ENCODE data around the gene UBQLNL.

- no peak for TF ChIP-seq CTCF (IDR thresholded peaks at IDR 0.05 in 8 of 11, conservative IDR thresholded peaks at IDR 0.05 in 3 of 11)
- no peak for TF ChIP-seq POLR2AphosphoS5 (IDR thresholded peaks at IDR 0.05)
- no peak for TF ChIP-seq POLR2A (IDR thresholded peaks at IDR 0.05)
These were observed 28.1 kb downstream of the UBQLNL start, which contains the start of gene OR52D1 for GRCh38 chr11:5488385-5488784.
